ENCODE data around the gene PLEKHG4B. TPM values are rescaled to one million over a fixed set of nuclear protein-coding genes. Genes with fewer than 3 reads are reported as not detected.

The PLEKHG4B gene
- polyA plus RNA-seq, 1 donor (not counting 4 experiments of a cell fraction or from before 2014, with no cell fraction given), result not detected

GRCh38 chr5:79263-79662 is 12.7 kb upstream of the PLEKHG4B start:
- H3K27me3 ChIP-seq (ENCODE audit: control insufficient read depth, extremely low read depth, insufficient read depth, low read length), result peaks cover 49% of the 10 kb centered on the region
- H3K4me2 ChIP-seq (ENCODE audit: control insufficient read depth, extremely low read depth, insufficient read depth, low read depth, low read length), result no peak overlapping the region
- H2AFZ ChIP-seq (ENCODE audit: control insufficient read depth, low read length), result no peak overlapping the region
- FAIRE-seq (no peak), DNase-seq (ENCODE audit: low read depth, low spot score) (no peak)
- no peaks in the 10 kb centered on the region for H4K20me1 ChIP-seq (ENCODE audit: control insufficient read depth, extremely low read depth, insufficient read depth, low read length)
- H3K9me3 ChIP-seq (ENCODE audit: control insufficient read depth, low read depth, low read length), result no peaks in the 10 kb centered on the region
- no peak for TF ChIP-seq CTCF (optimal IDR thresholded peaks at IDR 0.05 in 1 of 3, IDR thresholded peaks at IDR 0.05 in 1 of 3, conservative IDR thresholded peaks at IDR 0.05 in 1 of 3; ENCODE audit: extremely low read depth in 1 of 3, insufficient read depth in 2 of 3, low read length in 3 of 3)
- TF ChIP-seq EZH2 (IDR thresholded peaks at IDR 0.05; ENCODE audit: low read length), result no peak
- no peak overlapping the region for H3K27ac ChIP-seq (ENCODE audit: control insufficient read depth, insufficient read depth, low read length)
- H3K36me3 ChIP-seq (ENCODE audit: control insufficient read depth in 2 of 2, extremely low read depth in 1 of 2, insufficient read depth in 2 of 2, low read length in 2 of 2), result no peaks in the 10 kb centered on the region
- dilution Hi-C loops (cut with MboI; ENCODE audit: extremely low pct_ligation_motif_present, low sequenced_read_pairs), result no loop called here
- no peak overlapping the region for H3K9ac ChIP-seq (ENCODE audit: control insufficient read depth, extremely low read depth, insufficient read depth, low read length)
- no peaks in the 10 kb centered on the region for H3K79me2 ChIP-seq (ENCODE audit: control insufficient read depth, insufficient read depth, low read length)
- no peak overlapping the region for H3K4me3 ChIP-seq (ENCODE audit: control insufficient read depth in 2 of 3, extremely low read depth in 1 of 3, insufficient read depth in 2 of 3, low read depth in 1 of 3, low read length in 3 of 3)
- H3K4me1 ChIP-seq (ENCODE audit: control insufficient read depth, extremely low read depth, insufficient read depth, low read length), result no peaks in the 10 kb centered on the region
- no peaks in the 10 kb centered on the region for H3K9me1 ChIP-seq (ENCODE audit: control insufficient read depth, extremely low read depth, insufficient read depth, low read length)

- Histone ChIP-seq H3K27ac (ENCODE audit: control insufficient read depth, insufficient read depth, low read length) (no peak overlapping the region), H2AFZ (ENCODE audit: control insufficient read depth, low read length) (no peak overlapping the region), H4K20me1 (ENCODE audit: control insufficient read depth, extremely low read depth, insufficient read depth, low read length) (no peaks in the 10 kb centered on the region), H3K9ac (ENCODE audit: control insufficient read depth, extremely low read depth, insufficient read depth, low read length) (no peak overlapping the region), H3K36me3 (ENCODE audit: control insufficient read depth in 2 of 2, extremely low read depth in 1 of 2, insufficient read depth in 2 of 2, low read length in 2 of 2) (no peaks in the 10 kb centered on the region), H3K79me2 (ENCODE audit: control insufficient read depth, insufficient read depth, low read length) (no peaks in the 10 kb centered on the region), H3K9me3 (ENCODE audit: control insufficient read depth, low read depth, low read length) (no peaks in the 10 kb centered on the region), H3K9me1 (ENCODE audit: control insufficient read depth, extremely low read depth, insufficient read depth, low read length) (no peaks in the 10 kb centered on the region), H3K4me3 (ENCODE audit: control insufficient read depth in 2 of 3, extremely low read depth in 1 of 3, insufficient read depth in 2 of 3, low read depth in 1 of 3, low read length in 3 of 3) (no peak overlapping the region), H3K27me3 (ENCODE audit: control insufficient read depth, extremely low read depth, insufficient read depth, low read length) (peaks cover 43% of the 10 kb centered on the region), H3K4me1 (ENCODE audit: control insufficient read depth, extremely low read depth, insufficient read depth, low read length) (no peaks in the 10 kb centered on the region), H3K4me2 (ENCODE audit: control insufficient read depth, extremely low read depth, insufficient read depth, low read depth, low read length) (no peak overlapping the region)
- no peak for FAIRE-seq
- TF ChIP-seq CTCF (optimal IDR thresholded peaks at IDR 0.05 in 1 of 3, IDR thresholded peaks at IDR 0.05 in 1 of 3, conservative IDR thresholded peaks at IDR 0.05 in 1 of 3; ENCODE audit: extremely low read depth in 1 of 3, insufficient read depth in 2 of 3, low read length in 3 of 3), result no peak
- TF ChIP-seq EZH2 (IDR thresholded peaks at IDR 0.05; ENCODE audit: low read length), result no peak
- DNase-seq (ENCODE audit: low read depth, low spot score), result no peak
- dilution Hi-C loops (cut with MboI; ENCODE audit: extremely low pct_ligation_motif_present, low sequenced_read_pairs), result no loop called here
These were observed 12.1 kb upstream of the PLEKHG4B start for GRCh38 chr5:79821-80220.

Data from keratinocyte (primary cell).